ENCODE measurements around the gene PKM. TPM values are rescaled to one million over a fixed set of nuclear protein-coding genes. Genes with fewer than 3 reads are reported as not detected.
A peak's percentile ranks its signal among the peaks of the same experiment; 100 is the strongest.

The PKM gene
- total RNA-seq, 6 donors from 2014 or later: 278 to 569 (median 393) TPM

DNA sequence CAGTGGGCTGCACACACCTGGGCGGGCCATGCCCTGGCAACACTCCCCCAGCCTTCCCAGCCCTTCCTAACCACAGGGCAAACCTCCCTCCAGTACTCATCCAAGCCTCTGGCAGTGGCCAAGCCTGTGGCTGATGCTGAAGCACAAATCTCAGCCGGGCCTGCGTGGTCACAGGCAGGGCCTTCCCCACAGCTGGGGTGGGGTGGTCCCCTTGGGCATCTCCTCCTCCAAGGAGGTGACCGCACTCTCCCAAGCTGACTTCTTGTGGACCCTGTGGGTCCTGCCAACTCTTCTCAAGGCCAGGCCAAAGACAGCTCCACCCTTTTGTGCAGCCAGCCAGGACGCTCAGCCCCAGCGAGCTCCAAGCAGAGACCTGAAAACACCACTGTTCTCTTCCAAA is 54.8 kb downstream of the PKM start:
- no peaks in the 10 kb centered on the region for H3K9me3 ChIP-seq
- peak in 1 of 2 donors; percentile 16 for DNase-seq
- H3K27ac ChIP-seq: no peak overlapping the region
- peaks cover 0 to 26% (median 11%) of the 10 kb centered on the region in 4 donors for H3K4me1 ChIP-seq
- H3K27me3 ChIP-seq: no peaks in the 10 kb centered on the region
- no peak for TF ChIP-seq POLR2AphosphoS5 (IDR thresholded peaks at IDR 0.05)
- TF ChIP-seq, protein P1, sequence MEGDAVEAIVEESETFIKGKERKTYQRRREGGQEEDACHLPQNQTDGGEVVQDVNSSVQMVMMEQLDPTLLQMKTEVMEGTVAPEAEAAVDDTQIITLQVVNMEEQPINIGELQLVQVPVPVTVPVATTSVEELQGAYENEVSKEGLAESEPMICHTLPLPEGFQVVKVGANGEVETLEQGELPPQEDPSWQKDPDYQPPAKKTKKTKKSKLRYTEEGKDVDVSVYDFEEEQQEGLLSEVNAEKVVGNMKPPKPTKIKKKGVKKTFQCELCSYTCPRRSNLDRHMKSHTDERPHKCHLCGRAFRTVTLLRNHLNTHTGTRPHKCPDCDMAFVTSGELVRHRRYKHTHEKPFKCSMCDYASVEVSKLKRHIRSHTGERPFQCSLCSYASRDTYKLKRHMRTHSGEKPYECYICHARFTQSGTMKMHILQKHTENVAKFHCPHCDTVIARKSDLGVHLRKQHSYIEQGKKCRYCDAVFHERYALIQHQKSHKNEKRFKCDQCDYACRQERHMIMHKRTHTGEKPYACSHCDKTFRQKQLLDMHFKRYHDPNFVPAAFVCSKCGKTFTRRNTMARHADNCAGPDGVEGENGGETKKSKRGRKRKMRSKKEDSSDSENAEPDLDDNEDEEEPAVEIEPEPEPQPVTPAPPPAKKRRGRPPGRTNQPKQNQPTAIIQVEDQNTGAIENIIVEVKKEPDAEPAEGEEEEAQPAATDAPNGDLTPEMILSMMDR (IDR thresholded peaks at IDR 0.05): no peak
- TF ChIP-seq POLR2A (IDR thresholded peaks at IDR 0.05): no peak
- no peak for TF ChIP-seq EP300 (IDR thresholded peaks at IDR 0.05)
- peak in 1 of 2 donors; percentile 68 for ATAC-seq (ENCODE audit: low FRiP score in 2 of 2)
- no peaks in the 10 kb centered on the region for H3K36me3 ChIP-seq
- WGBS, 2 donors: 73 to 87% methylated on average over 3 to 6 of the region's 6 CpGs
- no peak overlapping the region for H3K4me3 ChIP-seq

DNA sequence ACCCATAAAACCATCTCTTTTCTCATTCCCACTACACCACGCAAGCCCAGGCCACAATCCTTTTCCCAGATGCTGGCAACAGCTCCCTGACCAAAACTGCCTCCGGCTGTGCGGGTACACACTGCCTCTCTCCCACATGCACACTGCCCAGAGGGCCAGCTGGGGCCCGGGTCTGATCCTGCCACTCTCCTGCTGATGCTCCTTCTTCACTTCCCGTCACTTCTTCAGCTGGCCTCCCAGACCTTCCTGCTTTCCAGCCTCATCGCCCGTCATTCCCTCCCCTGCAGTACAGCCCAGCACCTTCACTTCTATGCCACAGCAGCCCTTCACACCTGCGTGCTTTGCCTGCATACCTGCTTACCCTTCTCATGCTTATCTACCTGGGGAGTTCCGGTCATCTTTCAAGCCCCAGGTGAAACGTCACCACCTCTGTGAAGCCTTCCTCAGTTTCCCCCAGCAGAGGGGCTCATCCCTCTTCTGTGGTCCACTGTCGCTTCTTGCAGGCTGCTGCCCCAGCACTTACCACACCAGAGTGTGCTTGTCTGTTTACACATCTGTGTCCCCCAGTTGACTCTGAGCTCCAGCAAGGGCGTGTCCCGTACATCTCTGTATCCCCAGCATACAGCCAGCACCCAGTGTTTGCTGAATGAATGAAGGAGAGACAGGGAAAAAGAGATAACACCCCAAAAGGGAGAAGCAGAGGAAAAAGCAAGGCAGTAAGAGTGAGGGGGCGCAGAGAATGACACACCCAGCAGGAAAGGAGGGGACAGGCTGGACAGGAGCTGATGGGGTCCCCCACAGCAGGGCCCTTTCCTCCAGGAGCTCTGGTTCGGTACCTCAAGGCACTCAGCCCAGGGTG is 55.6 kb downstream of the PKM start:
- Histone ChIP-seq H3K4me1 (peaks cover 0 to 26% (median 11%) of the 10 kb centered on the region in 4 donors), H3K27ac (no peak overlapping the region), H3K9me3 (no peaks in the 10 kb centered on the region), H3K27me3 (no peaks in the 10 kb centered on the region), H3K4me3 (no peak overlapping the region), H3K36me3 (no peaks in the 10 kb centered on the region)
- TF ChIP-seq POLR2AphosphoS5 (IDR thresholded peaks at IDR 0.05): no peak
- TF ChIP-seq EP300 (IDR thresholded peaks at IDR 0.05): no peak
- TF ChIP-seq, protein P1 (IDR thresholded peaks at IDR 0.05): no peak
- TF ChIP-seq POLR2A (IDR thresholded peaks at IDR 0.05): no peak
- DNase-seq (no peak), ATAC-seq (ENCODE audit: low FRiP score in 2 of 2) (no peak)
- 87 to 90% methylated on average over 15 of the region's 15 CpGs for WGBS, 2 donors

DNA sequence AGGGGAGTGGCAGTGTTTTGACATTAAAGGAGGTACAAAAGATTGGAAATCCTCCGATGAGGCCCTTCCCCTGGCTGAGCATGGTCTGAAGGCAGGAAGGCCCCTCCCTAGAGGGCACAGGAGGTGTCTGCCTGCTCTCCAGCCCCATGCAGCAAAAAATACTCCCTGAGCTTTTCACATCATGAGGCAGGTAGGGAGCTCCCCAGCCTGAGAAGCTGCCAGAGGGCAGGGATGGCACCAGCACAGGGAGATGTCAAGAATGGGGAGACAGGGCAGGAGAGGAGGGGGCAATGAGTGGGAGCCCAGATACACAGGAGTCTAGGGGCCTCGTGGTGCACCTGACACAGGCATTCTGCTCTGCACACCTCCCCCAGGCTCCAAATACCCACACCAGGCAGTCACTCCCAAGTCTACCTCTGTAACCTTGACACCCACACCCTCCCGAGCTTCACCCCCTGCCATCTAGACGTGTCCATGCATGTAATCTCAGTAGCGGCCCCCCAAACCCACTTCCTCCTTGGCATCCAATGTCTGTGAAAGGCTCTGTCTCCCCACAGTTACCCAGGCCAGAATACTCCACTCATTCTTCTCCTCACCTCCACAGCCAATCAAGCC is 56.3 kb downstream of the PKM start:
- Histone ChIP-seq H3K9me3 (no peaks in the 10 kb centered on the region), H3K4me3 (no peak overlapping the region), H3K27ac (peak overlapping the region in 1 of 4 donors; percentile 10), H3K27me3 (no peaks in the 10 kb centered on the region), H3K4me1 (peaks cover 0 to 19% (median 8%) of the 10 kb centered on the region in 4 donors), H3K36me3 (no peaks in the 10 kb centered on the region)
- no peak for DNase-seq
- ATAC-seq (ENCODE audit: low FRiP score in 2 of 2): no peak
- 52 to 65% methylated on average over 4 to 5 of the region's 5 CpGs for WGBS, 2 donors
- TF ChIP-seq, protein P1 (IDR thresholded peaks at IDR 0.05): no peak
- TF ChIP-seq POLR2AphosphoS5 (IDR thresholded peaks at IDR 0.05): no peak
- no peak for TF ChIP-seq POLR2A (IDR thresholded peaks at IDR 0.05)
- no peak for TF ChIP-seq EP300 (IDR thresholded peaks at IDR 0.05)

DNA sequence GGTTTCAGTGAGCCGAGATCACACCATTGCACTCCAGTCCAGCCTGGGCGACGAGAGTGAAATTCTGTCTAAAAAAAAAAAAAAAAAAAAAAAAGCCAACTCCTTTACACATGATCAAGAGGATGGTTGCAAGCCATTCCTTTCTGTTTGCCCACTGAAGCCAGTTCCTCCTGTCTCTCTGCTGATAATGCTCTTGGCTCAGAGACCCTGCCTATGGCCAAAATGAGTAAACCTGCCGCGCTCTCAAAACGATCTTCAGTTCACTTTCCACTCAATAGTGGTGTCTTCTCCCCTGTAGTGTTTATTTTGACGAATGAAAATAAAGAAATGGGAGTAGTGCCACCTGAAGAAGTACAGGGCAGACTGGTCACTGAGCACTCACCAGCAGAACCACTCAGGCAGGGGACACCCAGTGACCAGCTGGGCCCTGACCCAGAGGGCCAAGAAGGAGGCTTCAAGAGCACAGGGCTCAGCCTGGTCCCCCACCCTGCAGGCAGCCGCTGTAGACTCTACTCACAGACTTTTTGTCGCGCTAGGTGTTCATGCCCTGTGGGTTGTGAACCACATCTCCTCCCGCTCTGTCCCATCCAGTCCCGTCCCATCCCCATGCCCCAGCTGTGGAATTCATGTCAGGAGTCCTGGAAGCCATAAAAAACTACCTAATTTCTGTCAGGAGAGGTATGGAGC is 57.0 kb downstream of the PKM start:
- no peak for ATAC-seq (ENCODE audit: low FRiP score in 2 of 2)

More for the DNA sequence above, 57.0 kb downstream of the PKM start:
- no peak for DNase-seq
- H3K27me3 ChIP-seq: no peaks in the 10 kb centered on the region
- no peaks in the 10 kb centered on the region for H3K36me3 ChIP-seq
- H3K27ac ChIP-seq: peak overlapping the region in 1 of 4 donors; percentile 10
- no peak overlapping the region for H3K4me3 ChIP-seq
- TF ChIP-seq, protein P1 (IDR thresholded peaks at IDR 0.05): no peak
- TF ChIP-seq EP300 (IDR thresholded peaks at IDR 0.05) (no peak), POLR2AphosphoS5 (IDR thresholded peaks at IDR 0.05) (no peak), POLR2A (IDR thresholded peaks at IDR 0.05) (no peak)
- WGBS, 2 donors: 79 to 91% methylated on average over 12 of the region's 12 CpGs
- H3K9me3 ChIP-seq: no peaks in the 10 kb centered on the region
- H3K4me1 ChIP-seq: peaks cover 0 to 17% (median 8%) of the 10 kb centered on the region in 4 donors

Data from upper lobe of left lung (tissue), 6 donors.